Measurements from ENCODE around the gene RASIP1. TPM values are rescaled to one million over a fixed set of nuclear protein-coding genes. Genes with fewer than 3 reads are reported as not detected.
"Not testable (repeated sequence)": the region's sequence is repeated elsewhere in the genome, so short reads cannot be mapped to it uniquely, and the experiment has no call there.

Gene RASIP1, protein sequence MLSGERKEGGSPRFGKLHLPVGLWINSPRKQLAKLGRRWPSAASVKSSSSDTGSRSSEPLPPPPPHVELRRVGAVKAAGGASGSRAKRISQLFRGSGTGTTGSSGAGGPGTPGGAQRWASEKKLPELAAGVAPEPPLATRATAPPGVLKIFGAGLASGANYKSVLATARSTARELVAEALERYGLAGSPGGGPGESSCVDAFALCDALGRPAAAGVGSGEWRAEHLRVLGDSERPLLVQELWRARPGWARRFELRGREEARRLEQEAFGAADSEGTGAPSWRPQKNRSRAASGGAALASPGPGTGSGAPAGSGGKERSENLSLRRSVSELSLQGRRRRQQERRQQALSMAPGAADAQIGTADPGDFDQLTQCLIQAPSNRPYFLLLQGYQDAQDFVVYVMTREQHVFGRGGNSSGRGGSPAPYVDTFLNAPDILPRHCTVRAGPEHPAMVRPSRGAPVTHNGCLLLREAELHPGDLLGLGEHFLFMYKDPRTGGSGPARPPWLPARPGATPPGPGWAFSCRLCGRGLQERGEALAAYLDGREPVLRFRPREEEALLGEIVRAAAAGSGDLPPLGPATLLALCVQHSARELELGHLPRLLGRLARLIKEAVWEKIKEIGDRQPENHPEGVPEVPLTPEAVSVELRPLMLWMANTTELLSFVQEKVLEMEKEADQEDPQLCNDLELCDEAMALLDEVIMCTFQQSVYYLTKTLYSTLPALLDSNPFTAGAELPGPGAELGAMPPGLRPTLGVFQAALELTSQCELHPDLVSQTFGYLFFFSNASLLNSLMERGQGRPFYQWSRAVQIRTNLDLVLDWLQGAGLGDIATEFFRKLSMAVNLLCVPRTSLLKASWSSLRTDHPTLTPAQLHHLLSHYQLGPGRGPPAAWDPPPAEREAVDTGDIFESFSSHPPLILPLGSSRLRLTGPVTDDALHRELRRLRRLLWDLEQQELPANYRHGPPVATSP
- total RNA-seq: not detected

DNA sequence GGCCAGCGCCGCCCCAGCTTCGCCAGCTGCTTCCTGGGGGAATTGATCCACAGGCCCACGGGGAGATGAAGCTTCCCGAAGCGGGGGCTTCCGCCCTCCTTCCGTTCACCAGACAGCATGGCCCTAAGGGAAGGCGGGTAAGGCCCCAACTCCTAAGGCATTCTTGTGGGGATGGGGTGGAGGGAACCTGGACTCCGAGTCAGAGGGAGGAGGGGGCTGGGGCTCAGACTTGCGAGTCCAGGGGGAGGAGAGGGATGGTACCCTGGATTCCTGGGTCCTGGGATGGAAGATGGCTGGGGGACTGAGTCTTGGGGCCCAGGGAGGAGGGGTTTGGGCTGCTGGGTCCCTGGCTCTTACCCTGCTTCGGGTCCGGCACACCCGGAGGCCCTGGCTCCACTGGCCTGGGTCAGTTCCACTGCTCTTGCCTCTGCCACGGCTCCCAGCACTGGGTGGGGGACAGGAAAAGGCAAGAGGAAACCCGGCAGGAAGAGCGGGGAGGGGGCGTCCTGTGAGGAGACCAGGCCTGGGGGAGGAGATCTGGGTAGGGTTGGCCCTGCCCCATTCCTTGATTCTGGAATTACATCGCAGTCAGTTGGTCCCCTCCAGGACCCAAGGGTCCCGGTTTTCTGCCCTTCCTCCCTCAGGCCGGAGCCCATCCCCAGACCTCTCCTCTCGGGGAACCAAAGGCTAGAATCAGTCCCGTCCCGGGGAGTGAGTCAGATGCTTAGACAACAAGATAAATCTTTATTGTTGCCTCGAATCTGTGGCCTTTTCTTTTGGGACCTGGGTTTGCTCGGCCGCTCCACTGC is at the start of gene RASIP1:
Gene RASIP1 (minus strand): TSS at position 447 of the 809 bp plus-strand sequence. CDS start 328 bp downstream, at position 119.
- H3K4me1 Mint-ChIP-seq: peaks cover 14% of the 10 kb centered on the region
- DNase-seq (no peak), ATAC-seq (no peak)
- CTCF ChIA-PET: interaction anchor here (1.4 to 4.3 kb wide), 5 partner anchors 14 to 102 kb away, joined by 3 to 42 read pairs (median 20); partner anchors contain the start of gene CA11
- H3K27me3 Mint-ChIP-seq: peaks cover 17% of the 10 kb centered on the region
- no peak within 1 kb of the TSS for H3K4me3 Mint-ChIP-seq
- H3K9me3 Mint-ChIP-seq (ENCODE audit: low read depth): no peaks in the 10 kb centered on the region
- H3K36me3 Mint-ChIP-seq: no peaks in the 10 kb centered on the region
- no peak within 1 kb of the TSS for H3K27ac Mint-ChIP-seq

GRCh38 chr19:48787331-48787730 is 46.9 kb upstream of the RASIP1 start:
- not testable (repeated sequence) for ATAC-seq; H3K36me3 Mint-ChIP-seq; DNase-seq; H3K4me3 Mint-ChIP-seq; H3K27ac Mint-ChIP-seq; H3K4me1 Mint-ChIP-seq; H3K9me3 Mint-ChIP-seq (ENCODE audit: low read depth)
- CTCF ChIA-PET: interaction anchor here (0.6 to 9.9 kb wide), 29 partner anchors 9 to 438 kb away, joined by 3 to 124 read pairs (median 4); partner anchors contain the start of genes BCAT2, CA11, HSD17B14 and IZUMO1
- H3K27me3 Mint-ChIP-seq: peaks cover 18% of the 10 kb centered on the region

- not testable (repeated sequence) for H3K4me3 Mint-ChIP-seq; DNase-seq; ATAC-seq; H3K36me3 Mint-ChIP-seq; H3K4me1 Mint-ChIP-seq; H3K27ac Mint-ChIP-seq; H3K9me3 Mint-ChIP-seq (ENCODE audit: low read depth)
- CTCF ChIA-PET: interaction anchor here (2.2 to 9.9 kb wide), 5 partner anchors 10 to 184 kb away, joined by 6 to 124 read pairs (median 35); partner anchors contain the start of genes CA11 and HSD17B14
- peaks cover 22% of the 10 kb centered on the region for H3K27me3 Mint-ChIP-seq
Observed at GRCh38 chr19:48786422-48786821, 46.0 kb upstream of the RASIP1 start.

DNA sequence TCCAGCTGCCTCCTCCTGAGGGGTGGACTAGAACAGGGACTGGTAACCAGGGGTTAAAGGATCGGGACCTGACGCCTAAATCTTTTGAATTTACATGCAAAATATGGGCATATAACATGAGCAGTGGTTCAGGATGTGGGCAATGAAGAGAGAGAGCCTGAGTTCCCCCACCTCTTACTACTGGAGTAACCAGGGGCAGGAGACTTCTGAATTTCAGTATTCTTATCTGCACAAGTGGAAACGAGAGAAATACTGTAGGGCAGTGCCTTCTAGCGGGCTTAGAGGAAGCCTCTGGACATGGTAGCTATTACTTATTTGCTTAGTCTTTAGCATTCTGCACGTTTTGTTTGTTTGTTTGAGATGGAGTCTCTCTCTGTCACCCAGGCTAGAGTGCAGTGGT is 44.1 kb upstream of the RASIP1 start:
- ATAC-seq: no peak

GRCh38 chr19:48780631-48781391 is 40.4 kb upstream of the RASIP1 start:
- H3K27ac Mint-ChIP-seq: no peak overlapping the region
- DNase-seq: no peak
- no peaks in the 10 kb centered on the region for H3K36me3 Mint-ChIP-seq
- no peak overlapping the region for H3K4me3 Mint-ChIP-seq
- ATAC-seq: no peak
- H3K27me3 Mint-ChIP-seq: peaks cover 25% of the 10 kb centered on the region
- H3K4me1 Mint-ChIP-seq: peaks cover 6% of the 10 kb centered on the region
- CTCF ChIA-PET: interaction anchor here (0.7 to 9.9 kb wide), 3 partner anchors 48 to 63 kb away, joined by 3 to 124 read pairs (median 7); no protein-coding TSS in a partner anchor
- H3K9me3 Mint-ChIP-seq (ENCODE audit: low read depth): no peaks in the 10 kb centered on the region

More for the DNA sequence above, 44.1 kb upstream of the RASIP1 start:
- peaks cover 26% of the 10 kb centered on the region for H3K27me3 Mint-ChIP-seq
- H3K4me3 Mint-ChIP-seq: no peak overlapping the region
- H3K9me3 Mint-ChIP-seq (ENCODE audit: low read depth): no peaks in the 10 kb centered on the region
- H3K27ac Mint-ChIP-seq: no peak overlapping the region
- H3K4me1 Mint-ChIP-seq: peaks cover 6% of the 10 kb centered on the region
- CTCF ChIA-PET: interaction anchor here (1.1 to 9.9 kb wide), 3 partner anchors 12 to 186 kb away, joined by 3 to 124 read pairs (median 35); no protein-coding TSS in a partner anchor
- no peak for DNase-seq
- no peaks in the 10 kb centered on the region for H3K36me3 Mint-ChIP-seq

DNA sequence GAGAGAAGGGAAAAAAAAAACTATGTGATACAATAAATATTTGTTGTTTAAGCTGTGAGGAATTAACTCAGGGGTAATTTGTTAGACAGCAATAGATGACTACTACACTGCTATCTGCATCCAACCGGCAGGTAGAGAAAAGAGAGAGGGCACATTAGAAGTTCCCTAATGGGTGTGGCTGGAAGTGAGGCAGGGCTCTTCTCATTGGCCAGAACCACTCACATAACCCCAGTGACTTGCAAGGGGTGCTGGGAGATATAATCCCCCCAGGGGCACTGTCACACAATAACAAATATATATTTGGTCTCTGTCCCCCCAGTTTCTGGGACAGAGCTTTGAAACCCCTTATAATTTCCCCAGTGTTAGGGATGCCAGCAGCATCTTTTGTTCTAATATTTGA is 39.2 kb upstream of the RASIP1 start:
- DNase-seq (no peak), ATAC-seq (no peak)
- CTCF ChIA-PET: interaction anchor here (0.6 to 1.7 kb wide), 7 partner anchors 9 to 478 kb away, joined by 3 to 8 read pairs (median 3); partner anchors contain the start of gene HSD17B14
- Mint-ChIP-seq H3K4me1 (peaks cover 6% of the 10 kb centered on the region), H3K27me3 (peaks cover 14% of the 10 kb centered on the region), H3K27ac (no peak overlapping the region), H3K36me3 (no peaks in the 10 kb centered on the region), H3K9me3 (ENCODE audit: low read depth) (no peaks in the 10 kb centered on the region), H3K4me3 (no peak overlapping the region)

- no peaks in the 10 kb centered on the region for H3K9me3 Mint-ChIP-seq (ENCODE audit: low read depth)
- H3K4me1 Mint-ChIP-seq: peaks cover 3% of the 10 kb centered on the region
- no peak for ATAC-seq
- H3K36me3 Mint-ChIP-seq: no peaks in the 10 kb centered on the region
- CTCF ChIA-PET: no interaction called here
- H3K27me3 Mint-ChIP-seq: peaks cover 9% of the 10 kb centered on the region
- no peak overlapping the region for H3K4me3 Mint-ChIP-seq
- no peak overlapping the region for H3K27ac Mint-ChIP-seq
- DNase-seq: no peak
Observed at GRCh38 chr19:48777720-48778119, 37.3 kb upstream of the RASIP1 start.

DNA sequence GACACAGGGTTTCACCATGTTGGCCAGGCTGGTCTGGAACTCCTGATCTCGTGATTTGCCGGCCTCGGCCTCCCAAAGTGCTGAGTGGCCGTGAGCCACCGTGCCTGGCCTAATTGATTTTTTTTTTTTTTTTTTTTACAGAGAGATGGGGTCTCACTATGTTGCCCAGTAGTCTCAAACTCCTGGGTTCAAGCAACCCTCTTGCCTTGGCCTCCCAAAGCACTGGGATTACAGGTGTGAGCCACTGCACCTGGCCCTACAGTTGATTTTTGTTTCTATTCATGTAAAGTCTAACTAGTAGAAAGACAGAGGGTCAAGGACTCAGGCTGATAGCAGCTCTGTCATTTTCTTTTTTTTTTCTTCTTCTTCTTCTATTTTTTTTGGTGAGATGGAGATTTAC is 36.7 kb upstream of the RASIP1 start:
- ATAC-seq (no peak), DNase-seq (no peak)
- Mint-ChIP-seq H3K9me3 (ENCODE audit: low read depth) (no peaks in the 10 kb centered on the region), H3K27ac (no peak overlapping the region), H3K4me3 (no peak overlapping the region), H3K4me1 (no peaks in the 10 kb centered on the region), H3K27me3 (peaks cover 7% of the 10 kb centered on the region), H3K36me3 (no peaks in the 10 kb centered on the region)
- CTCF ChIA-PET: no interaction called here

DNA sequence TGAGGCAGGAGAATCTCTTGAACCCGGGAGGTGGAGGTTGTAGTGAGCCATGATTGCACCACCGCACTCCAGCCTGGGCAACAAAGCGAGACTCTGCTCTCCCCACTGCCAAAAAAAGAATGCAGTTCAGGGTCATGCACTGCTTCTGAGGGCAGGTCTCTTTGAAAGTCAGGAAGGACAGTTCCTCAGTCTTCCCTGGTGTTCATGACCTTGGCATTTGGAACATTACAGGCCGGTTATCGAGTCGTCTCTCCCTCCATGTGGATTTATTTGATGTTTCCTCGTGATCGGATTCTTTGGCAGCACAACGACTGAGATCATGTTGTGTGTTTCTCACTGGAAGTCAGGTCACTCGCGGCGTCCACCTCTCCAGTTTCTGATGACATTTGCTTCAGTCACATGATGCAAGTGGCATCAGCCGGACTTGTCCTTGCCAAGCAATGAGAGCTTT is 32.1 kb upstream of the RASIP1 start:
- H3K27me3 Mint-ChIP-seq: peaks cover 16% of the 10 kb centered on the region
- no peak overlapping the region for H3K27ac Mint-ChIP-seq
- H3K36me3 Mint-ChIP-seq: no peaks in the 10 kb centered on the region
- no peak for DNase-seq
- H3K4me1 Mint-ChIP-seq: no peaks in the 10 kb centered on the region
- CTCF ChIA-PET: interaction anchor here (1.4 kb wide), 1 partner anchor 70 kb away, joined by 4 read pairs; no protein-coding TSS in a partner anchor
- no peak overlapping the region for H3K4me3 Mint-ChIP-seq
- H3K9me3 Mint-ChIP-seq (ENCODE audit: low read depth): no peaks in the 10 kb centered on the region
- no peak for ATAC-seq

DNA sequence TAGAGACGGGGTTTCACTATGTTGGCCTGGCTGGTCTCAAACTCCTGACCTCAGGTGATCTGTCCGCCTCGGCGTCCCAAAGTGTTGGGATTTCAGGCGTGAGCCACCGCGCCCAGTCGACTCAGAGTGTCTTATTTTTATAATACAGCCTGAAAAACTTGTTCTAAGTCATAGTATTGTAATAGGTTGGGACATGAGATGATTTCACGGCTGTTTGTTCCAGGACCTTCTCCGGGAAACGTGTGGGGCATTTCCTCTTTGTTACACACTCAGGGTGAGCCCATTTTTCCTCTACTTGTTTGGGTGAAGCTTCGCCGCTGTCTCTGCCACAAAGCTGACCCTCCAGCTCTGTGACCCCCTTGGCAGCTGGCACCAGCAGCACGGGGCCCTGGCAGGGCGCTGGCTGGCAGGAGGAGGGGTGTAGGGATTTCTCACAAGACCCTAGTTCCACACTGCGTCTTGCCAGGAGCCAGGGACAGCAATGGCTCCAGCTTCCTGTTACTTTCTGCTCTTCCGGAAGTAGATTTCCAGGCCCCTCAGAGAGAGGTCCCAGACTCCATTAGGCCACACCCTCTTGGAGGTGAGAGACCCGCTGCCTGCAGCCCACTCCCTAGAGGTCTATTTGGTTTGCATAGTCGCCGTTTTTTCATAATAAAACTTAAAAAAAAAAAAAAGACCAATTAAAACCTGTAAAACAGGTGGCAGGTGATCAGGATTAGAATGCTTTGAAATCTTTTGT is 30.5 kb upstream of the RASIP1 start:
- CTCF ChIA-PET: no interaction called here

GRCh38 chr19:48770266-48770665 is 29.9 kb upstream of the RASIP1 start:
- Mint-ChIP-seq H3K27me3 (peaks cover 26% of the 10 kb centered on the region), H3K4me1 (no peaks in the 10 kb centered on the region), H3K4me3 (no peak overlapping the region), H3K36me3 (no peaks in the 10 kb centered on the region), H3K27ac (no peak overlapping the region), H3K9me3 (ENCODE audit: low read depth) (no peaks in the 10 kb centered on the region)
- ATAC-seq (no peak), DNase-seq (no peak)
- CTCF ChIA-PET: no interaction called here

More for the DNA sequence above, 30.5 kb upstream of the RASIP1 start:
- H3K4me3 Mint-ChIP-seq: no peak overlapping the region
- DNase-seq (no peak), ATAC-seq (no peak)
- H3K27ac Mint-ChIP-seq: no peak overlapping the region
- H3K9me3 Mint-ChIP-seq (ENCODE audit: low read depth): no peaks in the 10 kb centered on the region
- H3K36me3 Mint-ChIP-seq: no peaks in the 10 kb centered on the region
- peaks cover 21% of the 10 kb centered on the region for H3K27me3 Mint-ChIP-seq
- no peaks in the 10 kb centered on the region for H3K4me1 Mint-ChIP-seq
